Neural progenitor cell (in vitro differentiated cells): ENCODE measurements around the gene DOLPP1. TPM values are rescaled to one million over a fixed set of nuclear protein-coding genes. Genes with fewer than 3 reads are reported as not detected.

Experiments used
- DNase-seq: peaks from one replicate; pipeline ENCODE4 v3.0.0-alpha.2; 2016; ENCODE audit warnings: low spot score
- H2AFZ ChIP-seq: fragments of 200-600 bp; sonication (generic); replicated peaks from 2 replicates; pipeline ENCODE4 v1.6.1; 2016; ENCODE audit warnings: antibody characterized with exemption
- H3F3A ChIP-seq: fragments of 200-600 bp; sonication (generic); 2 replicates; pipeline ENCODE4 v1.6.1; 2016; ENCODE audit warnings: antibody characterized with exemption, low read depth
- H3K27ac ChIP-seq: fragments of 200-600 bp; sonication (generic); 2 replicates; pipeline ENCODE4 v1.5.1; 2016; ENCODE audit warnings: mild to moderate bottlenecking
- H3K27me3 ChIP-seq: fragments of 200-600 bp; sonication (generic); 2 replicates; pipeline ENCODE4 v1.6.1; 2016; ENCODE audit warnings: mild to moderate bottlenecking, moderate library complexity
- H3K36me3 ChIP-seq: fragments of 200-600 bp; sonication (generic); 2 replicates; pipeline ENCODE4 v1.5.1; 2016
- H3K4me1 ChIP-seq: fragments of 200-600 bp; sonication (generic); 2 replicates; pipeline ENCODE4 v1.6.1; 2016; ENCODE audit warnings: mixed run types
- H3K4me2 ChIP-seq: fragments of 200-600 bp; sonication (generic); 2 replicates; pipeline ENCODE4 v1.6.1; 2016
- H3K4me3 ChIP-seq: fragments of 200-600 bp; sonication (generic); 2 replicates; pipeline ENCODE4 v1.5.1; 2016
- H3K79me2 ChIP-seq: fragments of 200-600 bp; sonication (generic); 2 replicates; pipeline ENCODE4 v1.6.1; 2016; ENCODE audit warnings: low read depth
- H3K9ac ChIP-seq: fragments of 200-600 bp; sonication (generic); 2 replicates; pipeline ENCODE4 v1.6.1; 2016
- H3K9me3 ChIP-seq: fragments of 200-600 bp; sonication (generic); 2 replicates; pipeline ENCODE4 v1.5.1; 2016; ENCODE audit warnings: low read depth
- H4K20me1 ChIP-seq: fragments of 200-600 bp; sonication (generic); 2 replicates; pipeline ENCODE4 v1.6.1; 2016; ENCODE audit warnings: low read depth
- H3K27ac Mint-ChIP-seq: 3 replicates; pipeline ENCODE4 v1.8.0; 2021; ENCODE audit warnings: mixed read lengths
- H3K27me3 Mint-ChIP-seq: 2 replicates; pipeline ENCODE4 v1.8.0; 2022; ENCODE audit warnings: low read depth, mild to moderate bottlenecking, inconsistent platforms, moderate library complexity, mixed read lengths; ENCODE audit not compliant: insufficient read depth
- H3K36me3 Mint-ChIP-seq: 3 replicates; pipeline ENCODE4 v1.8.0; 2021; ENCODE audit warnings: mixed read lengths
- H3K4me1 Mint-ChIP-seq: 3 replicates; pipeline ENCODE4 v1.8.0; 2021; ENCODE audit warnings: mixed read lengths
- H3K4me3 Mint-ChIP-seq: 3 replicates; pipeline ENCODE4 v1.8.0; 2021; ENCODE audit warnings: mild to moderate bottlenecking, moderate library complexity, mixed read lengths
- H3K9me3 Mint-ChIP-seq: 3 replicates; pipeline ENCODE4 v1.8.0; 2020; ENCODE audit warnings: mixed read lengths
- CTCF ChIP-seq: fragments of 200-600 bp; sonication (generic); IDR thresholded peaks from 2 replicates; pipeline ENCODE4 v1.5.1; 2017; ENCODE audit warnings: antibody characterized with exemption, mild to moderate bottlenecking
- EZH2 ChIP-seq: fragments of 200-600 bp; sonication (generic); IDR thresholded peaks from 2 replicates; pipeline ENCODE4 v1.6.1; 2017; ENCODE audit warnings: antibody characterized with exemption, mild to moderate bottlenecking, moderate library complexity
- EZH2phosphoT487 ChIP-seq: fragments of 200-600 bp; sonication (generic); IDR thresholded peaks from 2 replicates; pipeline ENCODE4 v1.6.1; 2017; ENCODE audit warnings: antibody characterized with exemption
- total RNA-seq: library from RNA; depleted of rRNA; stranded (reverse); fragments of >200 nt; gene quantifications from 2 replicates; pipeline ENCODE4 v1.2.3, GENCODE V29; 2015; ENCODE audit warnings: low replicate concordance

DOLPP1 gene
- total RNA-seq, 1 donor from 2014 or later, result 25.1 TPM

- Histone ChIP-seq H3K4me1 (peaks cover 21% of the 10 kb centered on the region), H3K36me3 (peaks cover 5% of the 10 kb centered on the region), H3K9ac (no peak overlapping the region), H3K27ac (no peak overlapping the region), H3K79me2 (peaks cover 14% of the 10 kb centered on the region), H3K4me3 (no peak overlapping the region), H3F3A (peaks cover 54% of the 10 kb centered on the region), H3K9me3 (no peaks in the 10 kb centered on the region), H2AFZ (no peak overlapping the region), H3K4me2 (no peak overlapping the region), H3K27me3 (no peaks in the 10 kb centered on the region), H4K20me1 (no peaks in the 10 kb centered on the region)
- peaks cover 3% of the 10 kb centered on the region for H3K27me3 Mint-ChIP-seq
- H3K27ac Mint-ChIP-seq, result no peak overlapping the region
- peaks cover 35% of the 10 kb centered on the region for H3K4me1 Mint-ChIP-seq
- H3K9me3 Mint-ChIP-seq, result no peaks in the 10 kb centered on the region
- no peak for TF ChIP-seq EZH2
- no peak overlapping the region for H3K4me3 Mint-ChIP-seq
- peaks cover 10% of the 10 kb centered on the region for H3K36me3 Mint-ChIP-seq
- no peak for DNase-seq
Measured at GRCh38 chr9:129130791-129131190, 49.9 kb downstream of the DOLPP1 start.

- Mint-ChIP-seq H3K27ac (no peak overlapping the region), H3K36me3 (peaks cover 10% of the 10 kb centered on the region), H3K4me3 (no peak overlapping the region), H3K9me3 (no peaks in the 10 kb centered on the region), H3K27me3 (peaks cover 3% of the 10 kb centered on the region), H3K4me1 (peaks cover 30% of the 10 kb centered on the region)
- peaks cover 14% of the 10 kb centered on the region for H3K4me1 ChIP-seq
- no peak overlapping the region for H3K27ac ChIP-seq
- H3K27me3 ChIP-seq, result no peaks in the 10 kb centered on the region
- H3F3A ChIP-seq, result peaks cover 47% of the 10 kb centered on the region
- no peaks in the 10 kb centered on the region for H3K9me3 ChIP-seq
- peaks cover 5% of the 10 kb centered on the region for H3K36me3 ChIP-seq
- H3K79me2 ChIP-seq, result peaks cover 14% of the 10 kb centered on the region
- no peaks in the 10 kb centered on the region for H4K20me1 ChIP-seq
- TF ChIP-seq EZH2phosphoT487 (no peak), EZH2 (no peak), CTCF (peak; percentile 96)
- H3K4me2 ChIP-seq, result no peak overlapping the region
- H3K9ac ChIP-seq, result no peak overlapping the region
- no peak overlapping the region for H2AFZ ChIP-seq
- no peak overlapping the region for H3K4me3 ChIP-seq
- peak; percentile 83 for DNase-seq
Measured at GRCh38 chr9:129131300-129132145, 50.6 kb downstream of the DOLPP1 start.

- Histone ChIP-seq H3K36me3 (peaks cover 5% of the 10 kb centered on the region), H3K9me3 (no peaks in the 10 kb centered on the region), H2AFZ (no peak overlapping the region), H3K27ac (no peak overlapping the region), H3K79me2 (peaks cover 11% of the 10 kb centered on the region), H3K4me2 (no peak overlapping the region), H3F3A (peaks cover 33% of the 10 kb centered on the region), H3K27me3 (no peaks in the 10 kb centered on the region), H3K4me3 (no peak overlapping the region), H3K4me1 (no peaks in the 10 kb centered on the region), H3K9ac (no peak overlapping the region), H4K20me1 (no peaks in the 10 kb centered on the region)
- no peak overlapping the region for H3K27ac Mint-ChIP-seq
- no peak for DNase-seq
- H3K4me3 Mint-ChIP-seq, result no peak overlapping the region
- H3K4me1 Mint-ChIP-seq, result peaks cover 19% of the 10 kb centered on the region
- H3K27me3 Mint-ChIP-seq, result peaks cover 2% of the 10 kb centered on the region
- H3K9me3 Mint-ChIP-seq, result no peaks in the 10 kb centered on the region
- TF ChIP-seq EZH2 (no peak), CTCF (no peak), EZH2phosphoT487 (no peak)
- H3K36me3 Mint-ChIP-seq, result peaks cover 15% of the 10 kb centered on the region
Measured at GRCh38 chr9:129133082-129133481, 52.2 kb downstream of the DOLPP1 start.

GRCh38 chr9:129135476-129135875 is 54.6 kb downstream of the DOLPP1 start:
- H3K4me1 Mint-ChIP-seq, result peaks cover 39% of the 10 kb centered on the region
- Histone ChIP-seq H3K36me3 (peaks cover 4% of the 10 kb centered on the region), H3K27ac (no peak overlapping the region), H3K9ac (no peak overlapping the region), H3K9me3 (no peaks in the 10 kb centered on the region), H3F3A (peaks cover 45% of the 10 kb centered on the region), H3K4me3 (no peak overlapping the region), H3K4me2 (no peak overlapping the region), H3K79me2 (no peaks in the 10 kb centered on the region), H2AFZ (no peak overlapping the region), H3K27me3 (no peaks in the 10 kb centered on the region), H3K4me1 (peaks cover 10% of the 10 kb centered on the region), H4K20me1 (no peaks in the 10 kb centered on the region)
- no peaks in the 10 kb centered on the region for H3K9me3 Mint-ChIP-seq
- H3K36me3 Mint-ChIP-seq, result peaks cover 15% of the 10 kb centered on the region
- H3K4me3 Mint-ChIP-seq, result no peak overlapping the region
- peaks cover 2% of the 10 kb centered on the region for H3K27me3 Mint-ChIP-seq
- TF ChIP-seq EZH2, result no peak
- H3K27ac Mint-ChIP-seq, result no peak overlapping the region
- DNase-seq, result no peak
